HL-60/S4 treated with retinoic acid at 250 ng/mL for 4 days and 3 days (cell line): ENCODE results near the gene TIMM8B.
"Not testable (repeated sequence)": the region's sequence is repeated elsewhere in the genome, so short reads cannot be mapped to it uniquely, and the experiment has no call there.

Experiments used
- in situ Hi-C: fragments of 300-500 bp; cut with MboI; formaldehyde crosslinking; loops from 2 replicates; pipeline ENCODE4 v1.7.0; 2022; ENCODE audit warnings: low sequenced_read_pairs

Gene TIMM8B, protein sequence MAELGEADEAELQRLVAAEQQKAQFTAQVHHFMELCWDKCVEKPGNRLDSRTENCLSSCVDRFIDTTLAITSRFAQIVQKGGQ

DNA sequence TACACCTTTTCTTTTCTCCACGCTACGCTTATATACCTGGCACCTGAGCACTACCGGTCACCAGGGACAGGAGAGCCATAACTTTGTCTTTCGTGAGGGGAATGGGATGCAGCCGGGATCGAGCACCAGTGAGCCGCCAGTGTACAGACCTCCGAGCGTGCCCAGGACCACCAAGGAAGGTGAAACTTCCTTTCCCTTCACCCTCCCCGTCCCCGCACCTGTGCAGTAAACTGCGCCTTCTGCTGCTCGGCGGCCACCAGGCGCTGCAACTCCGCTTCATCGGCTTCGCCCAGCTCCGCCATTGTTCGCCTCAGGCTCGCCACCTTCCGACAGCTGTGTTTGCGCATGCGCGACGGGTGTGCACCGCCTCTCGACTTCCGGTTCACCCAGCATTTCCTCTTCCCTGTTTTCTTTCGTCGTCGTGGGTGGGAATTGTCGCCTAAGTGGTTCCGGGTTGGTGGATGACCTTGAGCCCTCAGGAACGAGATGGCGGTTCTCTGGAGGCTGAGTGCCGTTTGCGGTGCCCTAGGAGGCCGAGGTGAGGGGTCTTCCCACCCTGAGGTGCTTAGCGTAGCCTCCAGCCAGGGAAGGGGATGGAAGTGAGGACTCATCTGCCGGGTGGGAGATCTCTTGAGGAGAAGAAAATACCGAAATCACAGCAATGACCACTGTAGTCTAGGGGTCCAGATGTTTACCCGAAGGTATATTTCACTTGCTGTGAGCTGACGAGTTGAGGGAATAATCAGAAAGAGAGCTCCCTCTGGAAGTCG, at the start of gene TIMM8B, which contains the start of gene SDHD:
Gene TIMM8B (minus strand): TSS at position 335 of the 770 bp plus-strand sequence. CDS start 33 bp downstream, at position 302.
Gene SDHD (plus strand): TSS at position 452 of the 770 bp plus-strand sequence. CDS start 35 bp downstream, at position 487.
- in situ Hi-C loops = no loop called here

DNA sequence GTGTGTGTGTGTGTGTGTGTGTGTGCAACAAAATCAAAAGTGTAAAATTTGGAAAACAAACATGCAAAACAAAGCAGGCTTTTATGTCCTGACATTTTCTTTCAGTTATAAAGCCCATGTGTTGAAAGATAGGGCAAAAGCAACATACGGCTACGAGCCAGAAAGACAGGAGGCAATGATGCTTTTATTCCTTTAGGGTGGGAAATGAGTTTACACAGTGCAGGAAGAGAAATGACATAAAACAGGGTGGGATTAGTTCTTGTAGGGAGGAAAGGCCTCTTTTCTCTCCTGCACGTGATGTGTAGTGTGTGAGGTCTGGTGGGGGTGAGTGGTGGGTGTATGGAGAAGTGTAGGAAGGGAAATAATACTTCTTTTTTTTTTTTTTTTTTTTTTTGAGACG, 47.9 kb upstream of the TIMM8B start:
- in situ Hi-C loops = no loop called here

DNA sequence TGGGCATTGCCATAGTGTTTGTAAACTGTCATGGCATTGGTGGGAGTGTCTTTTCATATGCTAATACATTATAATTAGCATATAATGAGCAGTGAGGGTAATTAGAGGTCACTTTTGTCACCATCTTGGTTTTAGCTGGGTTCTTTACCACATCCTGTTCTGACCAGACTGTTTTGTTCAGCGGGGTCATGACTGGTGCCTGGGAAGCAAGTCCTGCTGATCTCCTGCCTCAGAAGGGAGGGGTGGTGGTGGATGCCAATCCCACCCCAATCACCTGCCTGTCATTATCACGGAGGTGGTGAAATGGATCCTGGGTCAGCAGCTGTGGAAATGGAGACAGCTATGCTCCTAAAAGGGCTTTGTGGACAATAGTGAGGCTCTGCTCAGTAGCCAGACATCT, 46.2 kb upstream of the TIMM8B start:
- in situ Hi-C loops = no loop called here

DNA sequence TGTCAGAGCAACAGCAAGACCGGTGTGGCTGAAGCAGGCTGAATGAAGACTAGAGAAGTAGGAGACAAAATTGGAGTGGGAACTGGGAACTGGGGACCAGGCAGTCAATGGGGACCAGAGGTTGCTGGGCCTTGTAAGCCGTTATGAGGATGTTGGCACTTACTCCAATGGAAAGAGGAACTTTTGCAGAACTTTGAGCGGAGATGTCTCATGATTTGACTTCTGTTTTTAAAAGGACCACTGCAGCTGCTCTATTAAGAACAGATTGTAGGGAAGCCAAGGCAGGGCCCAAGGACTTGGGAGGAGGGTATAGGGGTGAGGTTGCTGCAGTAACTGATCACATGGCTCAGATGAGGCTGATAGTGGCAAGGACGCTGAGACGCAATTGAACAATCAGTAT, 43.1 kb upstream of the TIMM8B start:
- in situ Hi-C loops = no loop called here

DNA sequence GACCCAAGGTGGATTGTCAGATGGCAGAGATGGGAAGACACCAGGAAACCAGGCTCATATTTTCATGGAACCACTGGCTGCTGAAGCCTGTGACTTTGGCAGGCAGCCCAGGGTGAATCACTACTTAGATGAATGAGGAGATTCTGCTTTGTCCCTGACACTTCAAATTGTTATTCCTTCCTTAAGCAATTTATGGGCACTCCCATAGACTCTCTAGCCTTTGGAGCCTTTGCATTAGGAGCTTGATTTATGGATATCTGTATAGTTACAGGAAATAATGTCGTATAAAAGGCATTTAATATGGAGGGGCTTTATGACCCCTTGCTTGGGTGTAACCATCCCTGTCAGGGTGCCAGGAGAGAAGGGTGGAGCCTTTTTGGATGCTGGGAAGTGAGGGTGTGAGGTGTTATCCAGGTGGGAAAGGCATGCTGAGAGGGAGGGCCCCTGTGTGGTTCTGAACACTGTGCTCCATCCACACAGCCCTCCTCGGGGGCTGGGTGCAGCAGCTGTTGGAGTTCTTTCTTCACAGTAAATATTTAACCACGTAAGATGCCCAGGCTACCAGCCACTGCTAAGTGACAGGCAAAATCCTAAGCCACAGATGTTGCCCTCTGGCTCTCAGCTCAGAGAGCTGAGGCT, 42.0 kb upstream of the TIMM8B start:
- in situ Hi-C loops = no loop called here

DNA sequence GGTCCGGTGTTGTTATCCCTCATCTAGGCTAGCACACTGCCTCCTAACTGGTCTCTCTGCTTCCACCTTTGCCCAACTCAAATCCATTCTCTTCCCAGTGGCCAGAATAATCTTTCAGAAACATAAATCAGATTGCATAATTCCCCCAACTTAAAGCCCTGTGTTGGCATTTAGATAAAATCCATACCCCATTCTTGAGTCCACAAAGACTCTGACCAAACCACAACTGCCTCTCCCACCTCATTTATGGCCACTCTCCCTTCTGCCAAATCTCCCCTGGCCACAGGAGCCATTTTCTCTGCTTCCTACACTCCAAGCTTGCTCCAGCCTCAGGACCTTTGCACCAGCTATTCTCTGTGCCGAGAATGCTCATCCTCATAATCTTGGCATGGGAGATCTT, 40.5 kb upstream of the TIMM8B start:
- in situ Hi-C loops = no loop called here

DNA sequence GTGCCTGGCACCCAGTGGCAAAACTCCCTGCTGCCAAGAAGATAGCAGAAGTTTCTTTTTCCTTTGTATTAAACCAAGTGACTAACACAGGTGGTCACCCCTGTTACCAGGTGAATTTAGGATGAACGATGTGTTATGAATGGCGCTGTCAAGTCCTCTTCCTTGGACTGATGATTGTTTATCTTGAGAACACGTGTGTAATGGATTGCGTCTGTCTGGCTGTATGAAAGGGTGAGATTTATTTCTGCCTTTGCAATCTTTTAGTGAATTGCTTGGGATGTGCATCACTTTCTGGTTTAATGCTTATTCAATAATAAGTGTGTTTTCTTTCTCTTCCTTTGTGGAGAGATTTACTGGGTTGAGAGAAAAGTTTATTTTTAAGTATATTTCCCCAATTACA, 36.6 kb upstream of the TIMM8B start:
- in situ Hi-C loops = no loop called here

DNA sequence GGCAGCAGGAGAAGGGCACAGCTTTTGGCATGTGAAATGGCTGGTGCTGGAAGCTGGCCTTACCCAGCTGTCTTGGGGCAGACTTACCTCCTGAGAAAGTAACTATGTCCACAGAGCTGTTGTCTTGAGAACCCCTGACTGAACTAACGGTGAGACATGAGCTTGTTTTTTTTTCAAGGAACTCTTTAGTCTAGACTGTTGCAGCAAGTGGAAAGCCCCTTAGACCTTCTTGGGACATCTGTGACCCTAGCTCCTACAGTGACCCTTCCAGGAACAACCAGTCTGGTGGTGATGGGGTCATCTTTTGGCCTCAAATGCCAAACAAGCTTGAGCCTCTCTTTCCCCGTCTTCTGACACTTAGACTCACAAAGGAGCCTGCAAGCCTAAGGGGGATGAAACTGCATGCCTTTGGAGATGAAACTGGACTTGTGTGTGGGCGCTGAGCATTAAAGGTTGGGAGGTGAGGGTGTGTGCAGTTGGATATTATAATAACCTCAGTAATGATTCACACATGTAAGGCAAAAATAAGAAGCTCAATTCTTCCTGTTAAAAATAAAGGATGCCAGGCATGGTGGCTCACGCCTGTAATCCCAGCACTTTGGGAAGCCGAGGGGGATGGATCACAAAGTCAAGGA, 35.5 kb upstream of the TIMM8B start:
- in situ Hi-C loops = no loop called here

DNA sequence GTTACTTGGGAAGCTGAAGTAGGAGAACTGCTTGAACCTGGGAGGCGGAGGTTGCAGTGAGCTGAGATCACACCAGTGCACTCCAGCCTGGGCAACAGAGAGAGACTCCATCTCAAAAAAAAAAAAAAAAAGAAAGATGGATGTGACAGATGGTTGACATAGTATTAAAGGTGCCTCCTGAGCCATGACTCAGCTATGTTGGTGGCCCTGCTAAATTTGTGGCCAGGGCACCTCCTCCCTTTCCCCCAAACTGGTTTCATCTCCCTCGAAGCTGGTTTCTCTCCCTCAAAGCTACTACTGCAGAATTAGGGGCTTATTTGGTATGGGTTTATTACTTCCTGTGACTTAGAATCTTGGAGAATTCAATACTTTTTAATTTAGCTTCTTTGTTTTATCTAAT, 31.6 kb upstream of the TIMM8B start:
- in situ Hi-C loops = no loop called here

DNA sequence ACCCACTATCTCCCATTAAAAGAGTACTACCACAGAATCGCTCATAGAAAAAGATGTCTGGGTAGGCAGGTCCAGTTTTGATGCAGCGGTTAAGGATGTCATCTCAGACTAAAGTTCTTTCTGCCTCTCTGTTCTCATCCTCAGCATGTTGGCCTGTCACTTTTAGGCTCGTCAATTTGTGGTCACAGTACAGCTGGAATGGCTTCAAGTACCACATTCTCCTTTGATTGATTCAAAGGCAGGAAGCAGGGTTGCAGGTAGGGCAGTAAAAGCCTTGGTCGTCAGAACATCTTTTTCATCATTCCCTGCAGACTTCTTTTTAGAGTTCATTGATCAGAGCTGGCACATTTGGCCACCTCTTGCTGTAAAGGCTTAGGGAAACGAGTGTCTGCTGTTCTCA, 28.8 kb upstream of the TIMM8B start:
- in situ Hi-C loops = no loop called here

DNA sequence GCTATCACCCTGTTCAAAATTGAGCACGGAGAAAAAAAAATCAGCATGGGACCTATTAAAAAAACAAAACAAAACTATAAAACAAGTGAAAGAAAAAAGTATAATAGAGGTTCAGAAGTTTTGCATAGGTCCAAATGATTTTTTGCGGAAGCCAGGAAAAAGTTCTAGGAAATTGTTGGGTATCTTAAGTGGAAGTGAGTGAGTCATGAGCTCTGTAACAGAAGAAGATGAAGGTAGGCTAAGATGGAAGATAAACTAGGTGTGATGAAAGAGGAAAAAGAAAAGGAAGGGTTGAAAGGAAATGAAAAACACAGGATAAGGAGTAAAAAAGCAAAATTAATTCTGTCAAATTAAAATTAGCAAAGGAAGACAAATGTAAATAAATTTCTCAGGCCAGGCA, 27.9 kb upstream of the TIMM8B start:
- in situ Hi-C loops = no loop called here

DNA sequence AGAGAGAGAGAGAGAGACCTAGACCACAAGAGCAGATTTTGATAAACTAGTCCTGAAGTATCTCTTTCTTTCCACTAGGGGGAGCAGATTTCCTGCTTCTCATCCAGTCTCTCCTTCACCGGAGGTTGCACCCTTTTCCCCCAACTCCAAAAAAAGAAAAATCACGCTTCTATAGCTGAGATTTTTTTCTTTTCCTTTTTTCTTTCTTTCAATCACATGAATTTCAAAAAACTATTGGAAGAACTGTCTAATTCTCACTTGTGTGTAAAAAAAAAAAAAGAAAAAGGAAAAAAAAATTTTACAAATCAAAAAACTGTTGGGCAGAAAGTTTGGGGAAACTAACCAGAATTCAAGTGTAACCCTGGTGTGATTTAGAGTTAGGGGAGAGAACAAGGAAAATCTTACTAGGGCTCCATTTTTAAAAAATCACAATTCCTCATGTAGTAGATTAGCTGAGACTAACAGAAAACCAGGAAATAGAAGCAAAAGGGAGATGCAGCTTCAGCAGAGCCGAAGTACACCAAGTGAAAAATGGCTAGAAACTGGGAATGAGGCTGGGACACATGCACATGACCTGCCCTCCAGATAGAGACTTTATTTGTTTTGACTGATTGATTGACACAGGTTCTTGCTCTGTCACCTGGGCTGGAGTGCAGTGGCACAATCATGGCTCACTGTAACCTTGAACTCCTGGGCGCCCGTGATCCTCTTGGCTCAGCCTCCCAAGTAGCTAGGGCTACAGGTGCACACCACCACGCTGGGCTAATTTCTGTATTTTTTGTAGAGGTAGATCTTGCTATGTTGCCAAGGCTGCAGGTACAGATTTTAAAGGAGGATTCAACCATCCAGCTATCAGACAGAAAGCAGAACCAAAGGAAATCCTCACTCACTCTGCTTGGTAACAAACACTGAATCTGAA, 27.2 kb upstream of the TIMM8B start:
- in situ Hi-C loops = no loop called here

DNA sequence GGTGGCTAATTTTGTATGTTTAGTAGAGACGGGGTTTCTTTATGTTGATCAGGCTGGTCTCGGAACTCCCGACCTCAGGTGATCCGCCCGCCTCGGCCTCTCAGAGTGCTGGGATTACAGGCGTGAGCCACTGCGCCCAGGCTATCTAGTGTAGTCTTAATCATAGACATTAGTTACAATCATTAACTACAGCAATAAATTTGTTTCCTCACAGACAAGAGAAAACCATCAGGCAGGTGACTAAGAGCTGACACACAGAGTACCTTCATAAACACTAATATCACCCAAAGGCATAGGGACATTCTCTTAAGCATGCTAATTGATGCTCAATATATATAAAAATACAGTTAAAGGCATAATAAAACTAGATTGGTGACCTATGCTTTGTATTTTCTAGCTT, 19.5 kb upstream of the TIMM8B start:
- in situ Hi-C loops = no loop called here

DNA sequence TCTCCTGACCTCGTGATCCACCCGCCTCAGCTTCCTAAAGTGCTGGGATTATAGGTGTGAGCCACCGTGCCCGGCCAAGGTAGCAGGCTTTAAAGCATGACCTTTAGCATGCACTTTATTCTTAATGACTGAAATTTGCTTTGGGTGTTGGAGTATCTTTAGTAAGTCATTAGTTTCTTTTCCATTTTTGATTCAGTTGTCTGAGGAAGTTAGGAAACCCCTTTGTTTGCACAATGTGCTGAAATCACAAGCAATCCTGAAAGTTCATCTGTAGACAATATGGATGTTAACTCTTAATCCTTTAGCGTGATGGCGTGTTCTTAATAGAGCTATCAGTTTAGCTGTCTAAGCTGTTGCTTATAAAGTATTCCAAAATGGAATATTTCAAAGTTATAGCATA, 16.9 kb upstream of the TIMM8B start:
- in situ Hi-C loops = no loop called here

DNA sequence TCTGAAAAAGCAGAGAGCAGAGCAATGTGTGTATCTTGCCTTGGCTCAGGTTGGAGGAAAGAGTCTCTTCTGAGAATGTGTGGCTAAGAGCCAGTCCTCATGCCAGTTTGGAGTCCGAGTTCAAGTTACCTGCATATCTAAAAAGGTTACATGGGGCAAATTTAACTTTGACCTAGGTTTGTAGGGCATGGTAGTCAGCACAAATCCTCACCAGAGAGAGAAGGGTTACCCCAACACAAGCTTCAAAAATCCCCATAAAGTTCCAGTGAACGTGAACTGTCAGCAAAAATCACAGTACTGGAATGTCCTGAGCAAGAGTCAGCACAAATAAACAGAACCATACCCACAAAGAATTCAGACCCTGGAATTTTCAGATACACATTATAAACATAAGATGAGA, 13.9 kb upstream of the TIMM8B start:
- in situ Hi-C loops = no loop called here

DNA sequence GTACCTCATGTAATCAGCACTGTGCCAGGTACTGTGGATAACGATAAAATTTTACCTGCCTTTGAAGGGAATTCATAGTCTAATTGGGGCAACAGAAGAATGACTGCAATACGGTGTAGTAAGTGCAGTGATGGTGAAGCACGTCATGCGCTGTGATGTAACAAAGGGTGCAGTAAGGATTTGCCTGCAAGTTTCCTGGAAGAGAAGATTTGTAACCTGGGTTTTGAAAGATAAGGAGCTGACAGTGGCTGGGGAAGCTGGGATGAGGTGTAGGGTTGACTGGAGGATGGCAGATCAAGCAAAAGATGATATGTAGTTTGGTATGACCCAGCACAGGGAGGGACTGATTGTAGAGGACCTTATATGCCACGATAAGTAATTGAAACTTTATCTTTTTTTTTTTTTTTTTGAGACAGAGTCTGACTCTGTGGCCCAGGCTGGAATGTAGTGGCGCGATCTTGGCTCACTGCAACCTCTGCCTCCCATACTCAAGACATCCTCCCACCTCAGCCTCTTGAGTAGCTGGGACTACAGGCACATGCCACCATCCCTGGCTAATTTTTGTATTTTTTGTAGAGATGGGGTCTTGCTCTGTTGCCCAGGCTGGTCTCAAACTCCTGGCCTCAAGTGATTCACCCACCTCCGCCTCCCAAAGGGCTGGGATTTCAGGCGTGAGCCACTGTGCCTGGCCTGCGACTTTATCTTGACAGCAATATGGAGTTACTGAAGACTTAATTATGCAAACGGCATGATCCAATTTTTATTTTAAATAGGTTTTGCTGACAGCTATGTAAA, 11.4 kb upstream of the TIMM8B start:
- in situ Hi-C loops = no loop called here

DNA sequence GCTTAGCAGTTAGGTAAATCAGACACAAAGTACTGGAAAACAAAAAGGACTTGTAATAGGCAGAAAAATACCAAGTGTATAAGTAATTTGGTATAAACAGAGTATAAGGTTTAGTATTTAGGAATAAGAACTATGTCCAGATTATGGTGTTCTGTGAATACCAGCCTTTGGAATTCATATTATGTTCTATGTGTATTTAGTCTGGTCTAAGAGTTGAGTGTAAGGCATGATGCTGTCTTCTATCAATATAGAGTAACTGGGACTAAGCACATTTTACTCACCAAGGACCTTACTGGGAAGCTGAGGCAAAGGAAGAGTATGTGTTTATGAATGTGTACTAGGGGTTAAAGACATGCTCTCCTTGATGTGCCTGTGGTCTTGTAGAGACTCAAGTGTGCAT, 9.6 kb upstream of the TIMM8B start:
- in situ Hi-C loops = no loop called here

DNA sequence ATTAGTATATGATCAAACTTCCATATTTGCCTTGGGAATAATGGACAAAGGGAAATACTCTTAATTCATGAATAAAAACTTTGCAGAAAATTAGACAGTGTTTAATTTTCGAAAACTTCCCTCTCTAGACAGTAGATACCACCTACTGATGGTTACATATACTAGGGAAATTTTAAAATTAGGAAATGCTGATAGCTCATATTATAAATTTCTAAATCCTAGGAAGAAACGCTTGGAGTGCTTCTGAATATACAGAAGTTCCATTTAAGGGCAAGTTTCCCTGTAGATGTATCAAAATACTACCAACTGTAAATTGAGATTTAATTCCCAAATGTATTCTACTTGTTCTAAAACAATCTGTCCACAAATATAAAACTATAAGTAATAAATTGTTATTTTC, 8.7 kb upstream of the TIMM8B start:
- in situ Hi-C loops = not testable (repeated sequence)

DNA sequence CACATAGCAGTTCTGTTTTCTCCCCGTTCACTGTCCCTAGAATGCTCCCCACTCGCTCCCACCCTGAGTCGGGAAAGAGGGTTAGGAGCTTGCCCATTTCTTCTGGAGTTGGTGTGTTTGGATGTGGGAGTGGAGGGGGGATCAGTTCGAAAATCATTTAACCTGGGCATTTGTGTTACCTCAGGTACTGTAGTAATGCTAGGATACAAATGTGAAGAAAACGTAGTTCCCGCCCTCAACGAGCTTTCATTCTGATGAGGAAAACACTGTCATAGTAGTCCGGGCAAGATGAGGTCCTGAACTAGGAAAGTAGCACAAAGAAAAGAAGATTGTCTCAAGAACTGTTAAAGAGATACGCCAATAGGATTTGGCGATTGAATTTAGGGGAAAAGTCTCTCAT, 656 bp upstream of the TIMM8B start:
- in situ Hi-C loops = no loop called here

DNA sequence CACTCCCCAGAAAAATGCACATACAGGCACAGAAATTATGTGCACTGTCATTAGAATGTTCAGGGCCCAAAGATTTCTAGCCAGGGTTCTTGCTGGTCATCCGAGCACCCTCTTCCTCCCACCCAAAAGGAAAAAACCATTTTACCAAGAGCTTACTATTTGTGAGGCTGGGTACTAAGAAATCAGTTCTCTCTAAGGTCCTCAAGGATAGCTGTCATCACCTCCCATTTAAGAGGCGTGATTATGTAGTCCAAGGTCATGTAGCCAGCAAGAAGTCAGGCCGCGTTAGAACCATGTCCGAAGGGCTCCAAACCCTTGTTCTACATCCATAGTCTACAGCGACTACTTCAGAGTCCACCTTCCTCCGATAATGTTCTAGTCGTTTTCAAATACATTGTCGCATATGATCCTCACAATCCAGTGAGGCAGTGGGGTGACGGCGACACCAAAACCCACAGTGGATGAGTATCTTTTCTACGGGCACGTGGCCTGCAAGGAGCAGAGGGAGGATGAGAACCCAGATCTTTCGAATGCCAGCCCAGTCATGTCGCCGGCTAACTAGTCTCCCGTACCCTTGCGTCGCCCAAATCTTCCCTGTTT, 634 bp downstream of the TIMM8B start:
- in situ Hi-C loops = no loop called here
